ENCODE results near the gene YARS1.

Gene YARS1

GRCh38 chr1:32741413-32742198 lies 75.6 kb downstream of the YARS1 start:
- peak; percentile 31 for DNase-seq

GRCh38 chr1:32741059-32741412 lies 76.1 kb downstream of the YARS1 start:
- no peak for DNase-seq

- DNase-seq = no peak
Measured at GRCh38 chr1:32736812-32737791, 80.1 kb downstream of the YARS1 start.

- DNase-seq = peak; percentile 36
Measured at GRCh38 chr1:32733582-32734321, 83.4 kb downstream of the YARS1 start.

GRCh38 chr1:32729254-32730046 lies 87.7 kb downstream of the YARS1 start:
- DNase-seq = peak; percentile 21

GRCh38 chr1:32728413-32729077 lies 88.6 kb downstream of the YARS1 start:
- DNase-seq = no peak

- DNase-seq = no peak
Measured at GRCh38 chr1:32727876-32728275, 89.3 kb downstream of the YARS1 start.

- no peak for DNase-seq
Measured at GRCh38 chr1:32725615-32725982, 91.6 kb downstream of the YARS1 start.

All from NCI-H146 (cell line).